KOPT-K1 (cell line): ENCODE measurements around the gene RAP1GDS1.
"Not testable (repeated sequence)": the region's sequence is repeated elsewhere in the genome, so short reads cannot be mapped to it uniquely, and the experiment has no call there.

Experiments used
- H3K27ac ChIP-seq: fragments of 200-600 bp; sonication (generic); 2 replicates; pipeline ENCODE4 v1.5.1; 2016; ENCODE audit warnings: antibody characterized with exemption, mild to moderate bottlenecking, low read depth, low read length; ENCODE audit not compliant: poor library complexity, severe bottlenecking
- H3K36me3 ChIP-seq: fragments of 200-600 bp; sonication (generic); 2 replicates; pipeline ENCODE4 v1.5.1; 2017; ENCODE audit warnings: antibody characterized with exemption, mild to moderate bottlenecking, low read length, moderate library complexity; ENCODE audit not compliant: insufficient read depth
- H3K9me3 ChIP-seq: fragments of 200-600 bp; sonication (generic); 2 replicates; pipeline ENCODE4 v1.5.1; 2017; ENCODE audit warnings: antibody characterized with exemption, low read length, mild to moderate bottlenecking; ENCODE audit not compliant: insufficient read depth, poor library complexity, severe bottlenecking

The RAP1GDS1 gene

DNA sequence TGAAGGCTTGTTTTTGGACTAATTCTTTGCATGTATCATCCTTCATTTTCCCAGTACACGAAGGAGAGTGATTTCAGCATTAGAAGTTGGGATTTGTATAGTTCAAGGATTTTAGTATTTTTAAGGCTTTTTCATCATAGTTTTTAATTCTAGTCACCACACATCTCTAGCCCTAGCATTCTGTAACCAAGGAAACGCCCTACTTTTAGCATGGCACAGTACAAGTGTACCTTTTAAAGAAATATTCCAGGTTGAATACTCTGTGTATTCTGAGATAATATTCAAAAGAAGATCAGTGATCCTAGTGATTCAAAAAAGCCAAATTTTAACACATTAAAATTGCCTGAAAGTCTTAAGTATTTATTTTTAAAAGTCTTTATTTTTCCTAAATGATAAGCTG is 150.5 kb downstream of the RAP1GDS1 start:
- H3K27ac ChIP-seq = no peak overlapping the region
- peaks cover 56% of the 10 kb centered on the region for H3K36me3 ChIP-seq
- peaks cover 20% of the 10 kb centered on the region for H3K9me3 ChIP-seq

DNA sequence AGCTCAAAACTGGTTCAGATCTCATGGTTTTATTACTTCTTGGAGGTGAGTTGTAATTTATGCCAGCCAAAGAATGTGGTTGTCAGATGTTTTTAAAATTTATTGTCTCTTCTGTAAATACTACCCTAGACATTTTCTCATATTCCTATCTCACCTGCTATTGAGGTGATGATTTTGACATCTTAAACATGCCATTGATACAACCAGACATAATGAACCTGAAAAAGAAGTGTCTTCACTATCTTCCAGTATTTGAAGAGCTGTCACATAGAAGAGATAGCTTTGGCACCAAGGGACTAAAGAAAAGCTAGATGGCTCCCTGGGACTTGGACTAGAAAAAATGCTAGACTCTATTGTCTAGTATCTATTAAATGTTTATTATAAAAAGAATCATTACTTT is 155.7 kb downstream of the RAP1GDS1 start:
- peaks cover 12% of the 10 kb centered on the region for H3K9me3 ChIP-seq
- H3K36me3 ChIP-seq = peaks cover 66% of the 10 kb centered on the region
- no peak overlapping the region for H3K27ac ChIP-seq

DNA sequence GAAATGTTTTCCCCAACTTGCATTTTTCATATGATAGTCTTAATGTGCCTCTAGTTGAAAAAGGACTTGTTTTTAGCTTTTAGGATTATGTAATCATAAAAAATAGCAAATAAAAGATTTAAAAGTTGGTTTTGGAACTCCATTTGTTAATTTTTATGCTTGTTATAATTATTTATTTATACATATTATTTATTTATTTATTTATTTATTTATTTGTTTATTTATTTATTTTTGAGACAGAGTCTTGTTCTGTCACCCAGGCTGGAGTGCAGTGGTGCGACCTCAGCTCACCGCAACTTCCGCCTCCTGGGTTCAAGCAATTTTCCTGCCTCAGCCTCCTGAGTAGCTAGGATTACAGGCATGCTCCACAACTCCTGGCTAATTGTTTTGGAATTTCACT is 159.0 kb downstream of the RAP1GDS1 start:
- not testable (repeated sequence) for H3K27ac ChIP-seq
- Histone ChIP-seq H3K9me3 (peaks cover 25% of the 10 kb centered on the region), H3K36me3 (peaks cover 87% of the 10 kb centered on the region)

DNA sequence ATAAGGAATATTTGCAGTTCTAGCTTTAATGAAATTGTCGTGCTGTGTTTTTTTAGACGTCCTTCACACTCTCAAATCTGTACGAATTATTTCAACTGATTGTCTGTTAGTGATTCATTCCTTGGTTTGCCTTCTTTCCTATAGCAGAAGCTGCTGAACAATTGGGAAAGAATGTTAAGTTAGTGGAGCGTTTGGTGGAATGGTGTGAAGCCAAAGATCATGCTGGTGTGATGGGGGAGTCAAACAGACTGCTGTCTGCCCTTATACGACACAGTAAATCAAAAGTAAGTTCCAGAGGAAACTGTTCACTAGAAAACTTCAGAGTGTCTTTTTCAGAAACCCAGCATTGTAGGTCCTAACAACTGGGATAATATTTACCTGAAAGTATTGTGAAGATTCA is 159.9 kb downstream of the RAP1GDS1 start:
- Histone ChIP-seq H3K36me3 (peaks cover 97% of the 10 kb centered on the region), H3K27ac (no peak overlapping the region), H3K9me3 (peaks cover 34% of the 10 kb centered on the region)

DNA sequence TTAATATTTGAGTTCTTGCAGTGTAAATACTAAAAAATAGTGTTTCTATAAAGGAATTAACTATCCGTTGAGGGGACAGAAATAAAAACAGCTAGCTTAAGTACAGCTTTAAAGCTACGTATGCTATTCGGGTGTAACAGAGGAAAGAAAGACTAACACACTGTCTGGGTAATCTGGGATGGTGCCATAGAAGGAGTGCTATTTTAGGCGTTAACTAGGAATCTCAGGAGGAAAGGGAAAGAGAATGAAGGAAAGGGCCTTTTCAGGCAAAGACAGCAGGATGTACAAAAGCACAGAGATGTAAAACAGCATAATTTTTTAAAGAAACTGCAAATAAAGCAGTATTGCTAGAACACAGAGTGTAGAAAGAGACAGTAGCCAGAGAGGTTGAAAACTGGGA is 161.8 kb downstream of the RAP1GDS1 start:
- Histone ChIP-seq H3K36me3 (peaks cover 84% of the 10 kb centered on the region), H3K9me3 (peaks cover 34% of the 10 kb centered on the region), H3K27ac (no peak overlapping the region)

DNA sequence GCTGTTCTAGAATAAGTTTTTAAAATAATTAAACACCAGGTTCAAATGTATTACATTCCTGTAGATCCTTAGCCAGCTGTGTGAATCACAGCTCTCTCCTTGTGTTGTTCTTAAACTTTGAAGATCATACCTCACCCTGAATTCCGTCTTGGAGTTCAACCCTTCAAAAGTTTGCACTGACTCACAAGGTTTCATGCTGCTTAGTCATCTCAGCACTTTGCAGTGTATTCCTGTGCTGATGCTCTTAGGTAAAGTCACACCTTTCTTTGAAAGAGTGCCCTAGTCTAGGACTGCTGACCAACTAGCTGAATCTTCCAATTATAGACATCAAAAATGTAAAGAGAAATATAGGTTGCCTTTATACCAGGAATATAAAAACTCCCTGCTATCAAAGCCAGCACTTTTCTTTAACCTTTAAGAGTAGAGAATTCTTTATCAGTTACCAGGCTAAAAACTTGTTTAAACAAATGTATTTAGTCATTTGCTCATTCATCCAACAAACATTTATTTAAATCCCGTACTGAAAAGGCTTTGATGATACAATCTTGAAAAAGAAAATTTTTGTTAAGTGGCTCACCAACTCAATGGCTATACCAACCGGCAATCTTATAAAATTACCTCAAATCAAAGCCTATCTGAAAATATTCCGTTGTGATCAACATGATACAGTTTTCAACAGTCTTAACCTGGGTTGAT is 169.7 kb downstream of the RAP1GDS1 start:
- Histone ChIP-seq H3K9me3 (peaks cover 1% of the 10 kb centered on the region), H3K36me3 (peaks cover 42% of the 10 kb centered on the region), H3K27ac (no peak overlapping the region)

DNA sequence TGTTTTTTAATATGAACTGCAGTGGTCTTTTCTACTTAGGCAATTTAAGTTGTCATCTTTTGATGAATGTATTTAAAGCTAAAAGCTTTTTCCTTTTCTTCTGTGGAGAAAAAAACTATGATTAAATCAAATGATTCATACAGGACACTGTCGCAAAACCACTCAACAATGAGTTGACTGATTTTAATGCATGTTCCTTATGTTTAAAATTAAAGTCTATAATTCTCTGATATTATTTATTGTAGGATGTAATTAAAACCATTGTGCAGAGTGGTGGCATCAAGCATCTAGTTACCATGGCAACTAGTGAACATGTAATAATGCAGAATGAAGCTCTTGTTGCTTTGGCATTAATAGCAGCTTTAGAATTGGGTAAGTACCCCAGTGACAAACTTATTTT is 172.5 kb downstream of the RAP1GDS1 start:
- Histone ChIP-seq H3K9me3 (no peaks in the 10 kb centered on the region), H3K36me3 (peaks cover 59% of the 10 kb centered on the region), H3K27ac (no peak overlapping the region)

DNA sequence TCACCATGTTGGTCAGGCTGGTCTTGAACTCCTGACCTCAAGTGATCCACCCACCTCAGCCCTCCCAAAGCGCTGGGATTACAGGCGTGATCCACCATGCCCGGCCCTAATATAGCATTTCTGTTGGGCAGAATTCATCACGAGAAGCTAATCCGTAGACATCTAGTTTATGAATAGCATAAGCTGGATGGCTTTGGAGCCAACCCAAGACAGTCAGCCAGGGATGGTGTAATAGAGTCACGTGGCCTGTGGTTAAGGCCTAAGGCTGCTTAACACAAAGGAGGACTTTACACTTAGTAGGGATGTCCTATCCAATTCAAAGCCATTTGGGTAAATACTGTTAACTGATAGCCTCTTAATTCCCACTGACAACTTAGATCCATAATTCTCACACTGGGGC is 173.6 kb downstream of the RAP1GDS1 start:
- peaks cover 69% of the 10 kb centered on the region for H3K36me3 ChIP-seq
- no peak overlapping the region for H3K27ac ChIP-seq
- no peaks in the 10 kb centered on the region for H3K9me3 ChIP-seq

DNA sequence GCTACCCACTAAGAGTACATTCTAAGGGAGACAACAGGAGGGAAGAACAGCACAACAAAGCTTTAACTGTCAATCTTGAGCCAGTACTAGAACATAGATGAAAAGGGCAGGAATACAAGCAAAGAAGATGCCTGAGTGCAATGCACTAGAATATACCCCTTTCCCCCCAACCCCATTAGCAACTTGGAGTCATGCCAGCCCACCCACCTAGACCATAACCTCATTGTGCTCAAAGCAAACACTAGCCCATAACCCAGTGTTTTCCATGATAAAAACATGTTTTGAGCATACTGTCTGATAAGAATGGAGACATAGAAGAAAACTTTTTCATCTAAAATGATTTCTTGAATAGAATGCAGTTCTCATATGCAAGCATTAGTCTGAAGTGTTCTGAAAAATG is 183.2 kb downstream of the RAP1GDS1 start:
- Histone ChIP-seq H3K9me3 (no peaks in the 10 kb centered on the region), H3K27ac (no peak overlapping the region), H3K36me3 (peaks cover 51% of the 10 kb centered on the region)

DNA sequence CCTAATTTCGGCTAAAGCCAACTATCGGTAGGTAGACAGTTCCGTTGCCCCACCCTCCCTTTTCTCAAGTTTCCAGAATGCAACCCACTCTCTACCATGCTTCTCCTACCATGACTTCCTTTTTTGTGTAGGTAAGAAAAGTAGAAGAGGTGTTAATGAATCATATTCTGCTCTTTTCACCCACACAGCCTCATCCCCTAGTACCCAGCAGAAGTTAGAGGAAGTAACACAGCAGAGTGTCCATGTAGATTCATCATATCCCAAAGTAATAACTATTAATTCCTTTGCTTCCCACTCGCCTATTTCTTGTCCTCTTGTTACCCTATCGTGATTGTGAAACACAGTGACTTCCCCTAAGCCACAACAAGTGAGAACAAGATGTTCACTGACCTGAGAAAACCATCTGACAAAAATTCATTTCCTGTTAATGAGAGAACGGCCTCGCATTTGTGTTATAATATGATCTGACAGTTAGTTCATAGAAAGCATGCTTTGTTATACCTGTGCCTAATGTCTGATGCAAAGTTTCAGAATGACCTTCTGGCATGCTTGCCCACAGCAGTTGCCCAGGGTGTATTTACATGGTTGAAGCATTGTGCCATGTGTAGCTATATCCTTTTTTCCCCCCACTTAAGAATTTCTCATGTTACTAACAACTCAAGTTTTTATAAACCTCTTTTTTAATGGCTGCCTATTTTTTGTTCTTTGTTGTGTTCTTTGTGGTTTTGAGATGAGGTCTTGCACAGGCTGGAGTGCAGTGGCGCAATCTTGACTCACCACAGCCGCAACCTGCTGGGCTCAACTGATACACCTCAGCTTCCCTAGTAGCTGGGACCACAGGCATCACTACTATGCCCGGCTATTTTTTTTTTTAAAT is 185.6 kb downstream of the RAP1GDS1 start:
- Histone ChIP-seq H3K36me3 (peaks cover 32% of the 10 kb centered on the region), H3K27ac (peak overlapping the region; percentile 80), H3K9me3 (no peaks in the 10 kb centered on the region)

DNA sequence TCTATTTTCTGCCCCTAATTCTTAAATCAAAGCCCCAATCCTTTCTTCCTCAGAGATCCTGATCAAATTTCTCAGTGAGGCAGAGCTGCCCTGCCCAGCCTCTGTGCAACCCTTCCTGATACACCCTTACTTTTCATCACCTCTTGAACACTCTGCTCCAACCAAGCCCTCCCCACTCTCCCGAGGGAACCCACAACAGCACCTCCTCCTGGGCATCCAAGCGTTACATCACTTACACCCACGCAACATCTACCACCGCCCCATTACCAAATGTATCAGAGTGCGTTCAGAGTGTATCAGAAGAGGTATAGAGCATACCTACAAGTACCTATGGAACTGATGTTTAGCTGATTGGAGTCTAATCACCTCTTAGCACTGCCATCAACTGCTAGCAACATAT is 186.5 kb downstream of the RAP1GDS1 start:
- Histone ChIP-seq H3K9me3 (peaks cover 7% of the 10 kb centered on the region), H3K27ac (peak overlapping the region; percentile 80), H3K36me3 (peaks cover 23% of the 10 kb centered on the region)

DNA sequence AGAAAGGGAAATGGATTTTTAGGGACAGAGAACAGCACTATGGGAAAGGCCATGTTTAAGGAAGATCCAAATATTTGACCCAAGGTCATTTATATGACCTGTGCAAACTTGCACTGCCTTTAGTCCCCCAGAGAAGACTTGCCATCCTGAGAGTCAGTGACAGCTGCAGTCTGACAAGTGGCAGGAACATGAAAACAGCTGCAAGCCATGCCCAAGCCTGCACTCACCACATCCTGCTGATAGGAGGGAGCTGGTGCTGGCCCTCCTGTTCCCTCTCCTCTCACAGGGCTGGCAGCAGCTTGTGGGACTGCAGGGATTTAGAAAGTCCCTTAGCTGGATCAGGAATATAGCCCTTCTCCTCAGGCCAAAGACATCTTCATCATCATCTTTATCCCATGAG is 187.7 kb downstream of the RAP1GDS1 start:
- Histone ChIP-seq H3K36me3 (peaks cover 10% of the 10 kb centered on the region), H3K9me3 (peaks cover 12% of the 10 kb centered on the region), H3K27ac (peak overlapping the region; percentile 80)

DNA sequence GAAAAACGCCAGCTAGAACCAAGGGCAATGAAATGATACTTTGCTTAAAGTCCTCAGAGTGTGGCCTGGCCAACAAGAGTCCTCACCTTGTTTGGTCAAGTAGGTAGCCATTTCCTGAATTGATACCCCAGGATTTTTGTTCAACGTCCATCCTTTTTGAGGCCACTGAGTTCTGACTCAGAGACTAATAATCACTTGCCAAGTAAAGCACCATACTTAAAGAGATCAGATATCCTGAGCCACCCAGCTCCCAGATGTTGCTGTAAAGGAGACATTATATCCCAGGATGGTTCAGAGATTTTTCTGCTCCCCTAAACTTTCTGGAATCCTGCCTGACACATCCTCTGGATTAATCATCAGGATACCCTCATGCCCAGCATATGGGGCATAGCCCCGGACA is 190.9 kb downstream of the RAP1GDS1 start:
- Histone ChIP-seq H3K27ac (no peak overlapping the region), H3K9me3 (peaks cover 12% of the 10 kb centered on the region), H3K36me3 (no peaks in the 10 kb centered on the region)

DNA sequence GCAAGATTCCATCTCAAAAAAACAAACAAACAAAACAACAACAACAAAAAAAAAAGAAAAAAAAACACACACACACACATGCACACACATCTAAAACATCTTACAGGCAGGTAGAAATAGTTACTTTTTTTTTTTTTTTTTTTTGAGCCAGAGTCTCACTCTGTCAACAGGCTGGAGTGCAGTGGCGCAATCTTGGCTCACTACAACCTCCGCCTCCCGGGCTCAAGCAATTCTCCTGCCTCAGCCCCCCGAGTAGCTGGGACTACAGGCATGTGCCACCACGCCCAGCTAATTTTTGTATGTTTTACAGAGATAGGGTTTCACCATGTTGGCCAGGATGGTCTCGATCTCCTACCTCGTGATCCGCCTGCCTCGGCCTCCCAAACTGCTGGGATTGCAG is 196.2 kb downstream of the RAP1GDS1 start:
- H3K36me3 ChIP-seq, H3K27ac ChIP-seq: not testable (repeated sequence)
- H3K9me3 ChIP-seq = peaks cover 24% of the 10 kb centered on the region

DNA sequence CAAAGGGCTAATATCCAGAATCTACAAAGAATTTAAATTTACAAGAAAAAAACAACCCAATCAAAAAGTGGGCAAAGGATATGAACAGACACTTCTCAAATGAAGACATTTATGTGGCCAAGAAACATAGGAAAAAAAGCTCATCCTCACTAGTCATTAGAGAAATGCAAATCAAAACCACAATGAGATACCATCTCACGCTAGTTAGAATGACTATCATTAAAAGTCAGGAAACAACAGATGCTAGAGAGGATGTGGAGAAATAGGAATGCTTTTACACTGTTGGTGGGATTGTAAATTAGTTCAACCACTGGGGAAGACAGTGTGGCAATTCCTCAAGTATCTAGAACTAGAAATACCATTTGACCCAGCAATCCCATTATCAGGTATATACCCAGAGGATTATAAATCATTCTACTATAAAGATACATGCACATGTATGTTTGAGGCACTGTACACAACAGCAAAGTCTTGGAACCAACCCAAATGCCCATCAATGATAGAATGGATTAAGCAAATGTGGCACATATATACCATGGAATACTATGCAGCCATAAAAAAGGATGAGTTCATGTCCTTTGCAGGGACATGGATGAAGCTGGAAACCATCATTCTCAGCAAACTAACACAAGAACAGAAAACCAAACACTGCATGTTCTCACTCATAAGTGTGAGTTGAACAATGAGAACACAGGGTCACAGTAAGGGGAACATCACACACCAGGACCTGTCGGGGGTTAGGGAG is 200.1 kb downstream of the RAP1GDS1 start:
- peaks cover 16% of the 10 kb centered on the region for H3K9me3 ChIP-seq
- H3K27ac ChIP-seq, H3K36me3 ChIP-seq: not testable (repeated sequence)
